Measurements from ENCODE around the gene PPARD. TPM values are rescaled to one million over a fixed set of nuclear protein-coding genes. Genes with fewer than 3 reads are reported as not detected.

The PPARD gene
- total RNA-seq, 1 experiment from 2014 or later: 26.8 TPM

- Mint-ChIP-seq H3K9me3 (ENCODE audit: low read depth, unreplicated experiment) (no peaks in the 10 kb centered on the region), H3K27me3 (ENCODE audit: unreplicated experiment) (no peaks in the 10 kb centered on the region), H3K36me3 (ENCODE audit: insufficient read depth, unreplicated experiment) (peaks cover 91% of the 10 kb centered on the region), H3K4me3 (ENCODE audit: low read depth, unreplicated experiment) (peak overlapping the region; percentile 98), H3K27ac (ENCODE audit: unreplicated experiment) (peak overlapping the region; percentile 100), H3K4me1 (ENCODE audit: low read depth, unreplicated experiment) (peaks cover 33% of the 10 kb centered on the region)
- no peak for TF ChIP-seq CTCF (IDR thresholded peaks at IDR 0.05; ENCODE audit: unreplicated experiment)
- intact Hi-C loops (cut with micrococcal nuclease; ENCODE audit: unreplicated experiment): no loop called here
- DNase-seq: no peak
- CTCF ChIA-PET: interaction anchor here (1.7 kb wide), 1 partner anchor 21 kb away, joined by 4 read pairs; no protein-coding TSS in a partner anchor
- no TSS peak for BruUV-seq (replicated peaks)
These were observed 128.3 kb downstream of the PPARD start for GRCh38 chr6:35470663-35471120.

GRCh38 chr6:35471836-35472345, 129.5 kb downstream of the PPARD start:
- CTCF ChIA-PET: interaction anchor here (0.8 to 1.7 kb wide), 2 partner anchors 18 to 23 kb away, joined by 3 to 4 read pairs; no protein-coding TSS in a partner anchor
- intact Hi-C loops (cut with micrococcal nuclease; ENCODE audit: unreplicated experiment): no loop called here
- Mint-ChIP-seq H3K27me3 (ENCODE audit: unreplicated experiment) (no peaks in the 10 kb centered on the region), H3K4me1 (ENCODE audit: low read depth, unreplicated experiment) (peaks cover 33% of the 10 kb centered on the region), H3K27ac (ENCODE audit: unreplicated experiment) (peak overlapping the region; percentile 100), H3K36me3 (ENCODE audit: insufficient read depth, unreplicated experiment) (peaks cover 96% of the 10 kb centered on the region), H3K9me3 (ENCODE audit: low read depth, unreplicated experiment) (no peaks in the 10 kb centered on the region), H3K4me3 (ENCODE audit: low read depth, unreplicated experiment) (no peak overlapping the region)
- BruUV-seq (replicated peaks): no TSS peak
- no peak for DNase-seq
- no peak for TF ChIP-seq CTCF (IDR thresholded peaks at IDR 0.05; ENCODE audit: unreplicated experiment)

- H3K27ac Mint-ChIP-seq (ENCODE audit: unreplicated experiment): peak overlapping the region; percentile 54
- no peak overlapping the region for H3K4me3 Mint-ChIP-seq (ENCODE audit: low read depth, unreplicated experiment)
- CTCF ChIA-PET: interaction anchor here (0.6 kb wide), 1 partner anchor 23 kb away, joined by 4 read pairs; the partner anchor contains the start of gene TEAD3
- no peak for TF ChIP-seq CTCF (IDR thresholded peaks at IDR 0.05; ENCODE audit: unreplicated experiment)
- intact Hi-C loops (cut with micrococcal nuclease; ENCODE audit: unreplicated experiment): no loop called here
- no TSS peak for BruUV-seq (replicated peaks)
- peaks cover 90% of the 10 kb centered on the region for H3K36me3 Mint-ChIP-seq (ENCODE audit: insufficient read depth, unreplicated experiment)
- peaks cover 25% of the 10 kb centered on the region for H3K4me1 Mint-ChIP-seq (ENCODE audit: low read depth, unreplicated experiment)
- DNase-seq: no peak
- no peaks in the 10 kb centered on the region for H3K9me3 Mint-ChIP-seq (ENCODE audit: low read depth, unreplicated experiment)
- H3K27me3 Mint-ChIP-seq (ENCODE audit: unreplicated experiment): no peaks in the 10 kb centered on the region
These were observed 130.9 kb downstream of the PPARD start for GRCh38 chr6:35473075-35473849.

GRCh38 chr6:35473850-35474130, 131.4 kb downstream of the PPARD start:
- intact Hi-C loops (cut with micrococcal nuclease; ENCODE audit: unreplicated experiment): no loop called here
- H3K27ac Mint-ChIP-seq (ENCODE audit: unreplicated experiment): peak overlapping the region; percentile 65
- peaks cover 90% of the 10 kb centered on the region for H3K36me3 Mint-ChIP-seq (ENCODE audit: insufficient read depth, unreplicated experiment)
- no TSS peak for BruUV-seq (replicated peaks)
- H3K4me1 Mint-ChIP-seq (ENCODE audit: low read depth, unreplicated experiment): peaks cover 25% of the 10 kb centered on the region
- no peak for DNase-seq
- no peak for TF ChIP-seq CTCF (IDR thresholded peaks at IDR 0.05; ENCODE audit: unreplicated experiment)
- H3K27me3 Mint-ChIP-seq (ENCODE audit: unreplicated experiment): no peaks in the 10 kb centered on the region
- CTCF ChIA-PET: interaction anchor here (0.6 kb wide), 1 partner anchor 23 kb away, joined by 4 read pairs; the partner anchor contains the start of gene TEAD3
- H3K4me3 Mint-ChIP-seq (ENCODE audit: low read depth, unreplicated experiment): no peak overlapping the region
- H3K9me3 Mint-ChIP-seq (ENCODE audit: low read depth, unreplicated experiment): no peaks in the 10 kb centered on the region

Measured in Calu3 (cell line).